A673 (cell line): ENCODE measurements around the gene CPM.

Experiments used
- CTCF ChIP-seq: fragments of 300-800, 200-600 bp; sonication (generic); conservative IDR thresholded peaks from 2 replicates; pipeline ENCODE4 v1.5.1; 2017; ENCODE audit warnings: low read depth, mild to moderate bottlenecking, antibody characterized with exemption, low read length, moderate library complexity, mixed read lengths
- EZH2 ChIP-seq: fragments of 200-600 bp; sonication (generic); IDR thresholded peaks from 2 replicates; pipeline ENCODE4 v1.6.1; 2017; ENCODE audit warnings: borderline replicate concordance, low read depth, mild to moderate bottlenecking, mixed read lengths, antibody characterized with exemption, low read length; ENCODE audit not compliant: poor library complexity, severe bottlenecking

- TF ChIP-seq CTCF: peak; percentile 53
- TF ChIP-seq EZH2: no peak
Observed at GRCh38 chr12:68871921-68872320, 61.0 kb downstream of the CPM start.
